ENCODE data around the gene CLCA4. TPM values are rescaled to one million over a fixed set of nuclear protein-coding genes. Genes with fewer than 3 reads are reported as not detected.

Gene CLCA4
- total and polyA plus RNA-seq, 2 of the 4 experiments (the other 2 are of a cell fraction): not detected

DNA sequence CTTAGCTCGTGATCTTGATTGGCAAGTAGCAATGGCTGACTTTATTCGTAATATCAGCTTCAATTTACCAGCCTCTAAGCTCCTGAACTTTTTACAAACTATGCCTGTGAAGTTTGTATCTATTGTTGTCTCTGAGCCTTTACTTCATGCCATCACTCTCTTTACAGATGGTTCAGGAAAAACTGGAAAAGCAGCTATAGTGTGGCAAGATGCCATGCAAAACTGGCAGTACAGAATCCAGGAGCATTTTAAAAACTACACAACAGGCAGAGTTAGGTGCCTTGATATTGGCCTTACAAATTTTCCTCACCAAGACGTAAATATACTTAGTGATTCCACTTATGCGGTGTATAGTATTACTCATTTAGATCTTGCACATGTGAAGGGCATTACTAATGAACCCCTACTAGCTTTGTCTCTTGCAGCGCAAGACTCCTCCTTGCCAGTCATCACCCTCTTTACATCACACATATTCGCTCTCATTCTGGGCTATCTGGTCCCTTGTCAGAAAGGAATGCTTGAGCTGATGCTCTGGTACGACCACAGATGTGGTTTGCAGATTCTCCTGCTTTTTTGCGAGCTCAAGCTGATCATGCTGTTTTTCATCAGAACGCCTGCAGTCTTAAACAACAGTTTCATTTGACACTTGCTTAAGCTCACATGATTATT is 41.8 kb upstream of the CLCA4 start:
- WGBS, 2 experiments (ENCODE audit: extremely low coverage in 2 of 2, insufficient read length in 1 of 2): 58% methylated on average over 5 of the region's 9 CpGs; no CpG with 5 or more reads in 1 of the 2 experiments
- ATAC-seq (ENCODE audit: low read depth): no peak

More for the DNA sequence above, 41.8 kb upstream of the CLCA4 start:
- TF ChIP-seq MAFK (IDR thresholded peaks at IDR 0.05; ENCODE audit: low read depth, low read length) (no peak), CEBPB (IDR thresholded peaks at IDR 0.05; ENCODE audit: low read depth, low read length) (no peak), SMC3 (IDR thresholded peaks at IDR 0.05; ENCODE audit: low read depth, low read length) (no peak), FOS (IDR thresholded peaks at IDR 0.05; ENCODE audit: low read depth, low read length) (no peak), RFX5 (IDR thresholded peaks at IDR 0.05; ENCODE audit: low read depth, low read length) (no peak), NFE2L2 (IDR thresholded peaks at IDR 0.05; ENCODE audit: low read depth, low read length) (no peak), RCOR1 (IDR thresholded peaks at IDR 0.05; ENCODE audit: insufficient replicate concordance, low read length) (no peak), POLR2A (IDR thresholded peaks at IDR 0.05; ENCODE audit: low read depth, low read length) (no peak), CHD1 (IDR thresholded peaks at IDR 0.05; ENCODE audit: low read depth, low read length) (no peak), MAZ (IDR thresholded peaks at IDR 0.05; ENCODE audit: borderline replicate concordance, low read depth, low read length) (no peak), MXI1 (IDR thresholded peaks at IDR 0.05; ENCODE audit: borderline replicate concordance, low read depth, low read length) (no peak), RAD21 (IDR thresholded peaks at IDR 0.05; ENCODE audit: low read length) (no peak)
- TF ChIP-seq, protein P1, sequence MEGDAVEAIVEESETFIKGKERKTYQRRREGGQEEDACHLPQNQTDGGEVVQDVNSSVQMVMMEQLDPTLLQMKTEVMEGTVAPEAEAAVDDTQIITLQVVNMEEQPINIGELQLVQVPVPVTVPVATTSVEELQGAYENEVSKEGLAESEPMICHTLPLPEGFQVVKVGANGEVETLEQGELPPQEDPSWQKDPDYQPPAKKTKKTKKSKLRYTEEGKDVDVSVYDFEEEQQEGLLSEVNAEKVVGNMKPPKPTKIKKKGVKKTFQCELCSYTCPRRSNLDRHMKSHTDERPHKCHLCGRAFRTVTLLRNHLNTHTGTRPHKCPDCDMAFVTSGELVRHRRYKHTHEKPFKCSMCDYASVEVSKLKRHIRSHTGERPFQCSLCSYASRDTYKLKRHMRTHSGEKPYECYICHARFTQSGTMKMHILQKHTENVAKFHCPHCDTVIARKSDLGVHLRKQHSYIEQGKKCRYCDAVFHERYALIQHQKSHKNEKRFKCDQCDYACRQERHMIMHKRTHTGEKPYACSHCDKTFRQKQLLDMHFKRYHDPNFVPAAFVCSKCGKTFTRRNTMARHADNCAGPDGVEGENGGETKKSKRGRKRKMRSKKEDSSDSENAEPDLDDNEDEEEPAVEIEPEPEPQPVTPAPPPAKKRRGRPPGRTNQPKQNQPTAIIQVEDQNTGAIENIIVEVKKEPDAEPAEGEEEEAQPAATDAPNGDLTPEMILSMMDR (conservative IDR thresholded peaks at IDR 0.05; ENCODE audit: low read depth, low read length): no peak
- TF ChIP-seq, protein P2, sequence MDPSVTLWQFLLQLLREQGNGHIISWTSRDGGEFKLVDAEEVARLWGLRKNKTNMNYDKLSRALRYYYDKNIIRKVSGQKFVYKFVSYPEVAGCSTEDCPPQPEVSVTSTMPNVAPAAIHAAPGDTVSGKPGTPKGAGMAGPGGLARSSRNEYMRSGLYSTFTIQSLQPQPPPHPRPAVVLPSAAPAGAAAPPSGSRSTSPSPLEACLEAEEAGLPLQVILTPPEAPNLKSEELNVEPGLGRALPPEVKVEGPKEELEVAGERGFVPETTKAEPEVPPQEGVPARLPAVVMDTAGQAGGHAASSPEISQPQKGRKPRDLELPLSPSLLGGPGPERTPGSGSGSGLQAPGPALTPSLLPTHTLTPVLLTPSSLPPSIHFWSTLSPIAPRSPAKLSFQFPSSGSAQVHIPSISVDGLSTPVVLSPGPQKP (IDR thresholded peaks at IDR 0.05; ENCODE audit: borderline replicate concordance, low read depth, low read length): no peak
- TF ChIP-seq, protein P3, sequence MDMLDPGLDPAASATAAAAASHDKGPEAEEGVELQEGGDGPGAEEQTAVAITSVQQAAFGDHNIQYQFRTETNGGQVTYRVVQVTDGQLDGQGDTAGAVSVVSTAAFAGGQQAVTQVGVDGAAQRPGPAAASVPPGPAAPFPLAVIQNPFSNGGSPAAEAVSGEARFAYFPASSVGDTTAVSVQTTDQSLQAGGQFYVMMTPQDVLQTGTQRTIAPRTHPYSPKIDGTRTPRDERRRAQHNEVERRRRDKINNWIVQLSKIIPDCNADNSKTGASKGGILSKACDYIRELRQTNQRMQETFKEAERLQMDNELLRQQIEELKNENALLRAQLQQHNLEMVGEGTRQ (IDR thresholded peaks at IDR 0.05; ENCODE audit: low read depth, low read length): no peak
- H2AK5ac ChIP-seq (ENCODE audit: low read depth, low read length): no peak overlapping the region
- POLR2A ChIA-PET (ENCODE audit: unreplicated experiment): interaction anchor here (0.6 kb wide), 1 partner anchor 724 kb away, joined by 4 read pairs; no protein-coding TSS in a partner anchor
- intact Hi-C loops (cut with micrococcal nuclease) (loop anchor here (1.0 to 10.0 kb wide), 3 partner anchors 31 to 460 kb away; partner anchors contain the start of gene ODF2L), dilution Hi-C loops (cut with HindIII; ENCODE audit: low sequenced_read_pairs, unreplicated experiment) (no loop called here), in situ Hi-C loops (cut with MboI; ENCODE audit: low sequenced_read_pairs) (no loop called here)
- no peak for DNase-seq
- no peak overlapping the region for H2AFZ ChIP-seq (replicated peaks; ENCODE audit: low read length, poor library complexity)
- H3K9ac ChIP-seq (ENCODE audit: low read depth, low read length): no peak overlapping the region
- no TSS peak for BruUV-seq (replicated peaks)
- no peak overlapping the region for H2AK9ac ChIP-seq (replicated peaks; ENCODE audit: low read depth, low read length, poor library complexity)
- peaks cover 2% of the 10 kb centered on the region for H3K4me1 ChIP-seq (ENCODE audit: control insufficient read depth, insufficient read depth, low read length)
- H4K20me1 ChIP-seq (ENCODE audit: insufficient read depth, low read length): no peaks in the 10 kb centered on the region
- H3K36me3 ChIP-seq (ENCODE audit: control insufficient read depth, insufficient read depth, low read length): no peaks in the 10 kb centered on the region
- no peak overlapping the region for H3K27ac ChIP-seq (ENCODE audit: insufficient read depth, low read length)
- no peaks in the 10 kb centered on the region for H3K9me3 ChIP-seq (ENCODE audit: control insufficient read depth, insufficient read depth, low read length)
- no peak overlapping the region for H3K4ac ChIP-seq (ENCODE audit: low read depth, low read length)
- H3K9me1 ChIP-seq (ENCODE audit: insufficient read depth, low read length): no peaks in the 10 kb centered on the region
- CTCF ChIA-PET: interaction anchor here (1.3 kb wide), 1 partner anchor 125 kb away, joined by 3 read pairs; no protein-coding TSS in a partner anchor
- H4K91ac ChIP-seq (ENCODE audit: insufficient read depth, low read depth, low read length): no peak overlapping the region
- no peak overlapping the region for H2BK15ac ChIP-seq (ENCODE audit: low read depth, low read length)
- H3K4me3 ChIP-seq (ENCODE audit: insufficient read depth, low read depth, low read length): no peak overlapping the region
- no peak overlapping the region for H2BK120ac ChIP-seq (ENCODE audit: low read depth, low read length)
- H3K23ac ChIP-seq (ENCODE audit: low read depth, low read length): no peak overlapping the region
- H3K18ac ChIP-seq (ENCODE audit: low read depth, low read length): no peak overlapping the region
- H3K79me1 ChIP-seq (ENCODE audit: low read depth in 1 of 2, low read length in 2 of 2): no peaks in the 10 kb centered on the region
- H2BK5ac ChIP-seq (ENCODE audit: low read depth, low read length, poor library complexity, severe bottlenecking): no peak overlapping the region
- no peak overlapping the region for H3K14ac ChIP-seq (replicated peaks; ENCODE audit: low read depth, low read length)
- H3K27me3 ChIP-seq (ENCODE audit: control insufficient read depth, insufficient read depth, low read length): peaks cover 2% of the 10 kb centered on the region
- no peak overlapping the region for H3K4me2 ChIP-seq (ENCODE audit: low read depth, low read length)
- H4K5ac ChIP-seq (ENCODE audit: low read depth, low read length): no peak overlapping the region
- H2BK20ac ChIP-seq (ENCODE audit: low read depth, low read length): no peak overlapping the region
- H3K56ac ChIP-seq (ENCODE audit: extremely low read depth, insufficient read depth, low read length): no peak overlapping the region
- no peak overlapping the region for H4K8ac ChIP-seq (ENCODE audit: low read depth in 2 of 2, low read length in 2 of 2)
